Lung (tissue), 12 donors: ENCODE measurements around the gene HAAO. TPM values are rescaled to one million over a fixed set of nuclear protein-coding genes. Genes with fewer than 3 reads are reported as not detected.

Experiments used
- ATAC-seq: fragments of 200-7000 bp; cut with Tn5 transposase; one replicate; pipeline ENCODE4 v1.9.1; 2020; ENCODE audit warnings: moderate number of reproducible peaks; ENCODE audit not compliant: insufficient read depth, low FRiP score
- DNase-seq, 3 donors: peaks; one replicate each; pipeline ENCODE4 v3.0.0-alpha.2; 2013 to 2017
- H3K27ac ChIP-seq, 2 donors: one replicate each; pipeline ENCODE4 v1.5.1; 2013; ENCODE audit warnings: mild to moderate bottlenecking in 2 of 2, moderate library complexity in 2 of 2, control low read depth in 1 of 2, inconsistent platforms in 1 of 2, low read depth in 1 of 2, low read length in 1 of 2
- H3K27me3 ChIP-seq, 3 donors: one replicate each; pipeline ENCODE4 v1.5.1; 2013; ENCODE audit warnings: low read length in 2 of 3; ENCODE audit not compliant: control insufficient read depth in 3 of 3, insufficient read depth in 3 of 3
- H3K36me3 ChIP-seq, 4 donors: one replicate each; pipeline ENCODE4 v1.5.1; 2013; ENCODE audit warnings: low read length in 4 of 4, mild to moderate bottlenecking in 1 of 4, moderate library complexity in 1 of 4; ENCODE audit not compliant: control insufficient read depth in 4 of 4, insufficient read depth in 4 of 4
- H3K4me1 ChIP-seq, 5 donors: one replicate each; pipeline ENCODE4 v1.5.1; 2013; ENCODE audit warnings: low read length in 5 of 5, mild to moderate bottlenecking in 2 of 5, moderate library complexity in 1 of 5; ENCODE audit not compliant: control insufficient read depth in 5 of 5, insufficient read depth in 5 of 5
- H3K4me3 ChIP-seq: one replicate; pipeline ENCODE4 v1.5.1; 2013; ENCODE audit warnings: mild to moderate bottlenecking, control low read depth, moderate library complexity
- H3K9ac ChIP-seq, 2 donors: one replicate each; pipeline ENCODE4 v1.5.1; 2013; ENCODE audit warnings: low read length in 2 of 2, control low read depth in 1 of 2; ENCODE audit not compliant: insufficient read depth in 1 of 2
- H3K9me3 ChIP-seq, 4 donors: one replicate each; pipeline ENCODE4 v1.5.1; 2013; ENCODE audit warnings: low read length in 3 of 4, mild to moderate bottlenecking in 1 of 4, moderate library complexity in 1 of 4; ENCODE audit not compliant: control insufficient read depth in 4 of 4, insufficient read depth in 3 of 4
- WGBS, 2 donors: extraction: QIAGEN DNeasy Blood & Tissue Kit; methylation state at CpG; one replicate each; pipeline ENCODE4 v1.1.7; 2013; 5-methylcytosine and 5-hydroxymethylcytosine counted together
- polyA plus RNA-seq, 2 donors: library from polyadenylated mRNA; stranded (reverse); fragments of 200-250 nt; gene quantifications; one replicate each; pipeline ENCODE4 v1.2.1, GENCODE V29; 2013
- total RNA-seq, 2 donors: library from RNA; depleted of rRNA in 1 of 2; stranded (reverse); fragments of >200 nt in 1 of 2; gene quantifications; one replicate each; pipeline ENCODE4 v1.2.1, GENCODE V29; 2014 to 2021
- TF ChIP-seq, protein P1 (sequence below): IDR thresholded peaks from 2 replicates; pipeline ENCODE4 v1.5.1; 2012; ENCODE audit warnings: mild to moderate bottlenecking; ENCODE audit errors: control extremely low read depth, extremely low read depth
- donor health status: control.
- donor health status: control.
- donor health status: Bipolar disorder and iron deficiency.
- donor health status: healthy.
- donor health status: DM: yes; HTN: yes; CAD: no.

HAAO gene
- total and polyA plus RNA-seq, 4 donors: 3.7 to 13.0 (median 9.4) TPM

DNA sequence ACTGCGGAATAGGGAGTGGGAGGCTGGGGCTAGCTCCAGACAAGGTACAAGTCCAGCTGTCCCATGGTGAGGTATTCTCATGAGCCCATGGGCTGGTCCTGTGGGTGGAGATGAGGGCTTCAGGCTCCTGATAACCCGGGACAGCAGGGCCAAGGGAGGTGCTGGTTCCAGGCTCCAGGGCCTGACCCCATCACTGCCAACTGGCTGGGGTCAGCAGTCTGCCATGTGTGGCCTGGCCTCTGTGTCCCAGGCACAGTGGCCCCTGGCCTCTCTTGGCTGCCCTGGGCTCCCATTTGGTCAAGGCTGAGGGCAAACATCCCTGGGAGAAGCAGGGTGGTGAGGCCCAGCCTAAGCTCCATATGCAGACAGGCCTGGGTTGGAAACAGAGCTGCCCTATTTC lies 27.5 kb downstream of the HAAO start:
- Histone ChIP-seq H3K27ac (no peak overlapping the region), H3K36me3 (peaks cover 0 to 5% (median under 1%) of the 10 kb centered on the region in 4 donors), H3K9ac (no peak overlapping the region), H3K9me3 (no peaks in the 10 kb centered on the region), H3K4me1 (peaks cover 0 to 3% (median 0%) of the 10 kb centered on the region in 5 donors), H3K27me3 (no peaks in the 10 kb centered on the region), H3K4me3 (no peak overlapping the region)
- DNase-seq (no peak), ATAC-seq (no peak)
- TF ChIP-seq, protein P1, sequence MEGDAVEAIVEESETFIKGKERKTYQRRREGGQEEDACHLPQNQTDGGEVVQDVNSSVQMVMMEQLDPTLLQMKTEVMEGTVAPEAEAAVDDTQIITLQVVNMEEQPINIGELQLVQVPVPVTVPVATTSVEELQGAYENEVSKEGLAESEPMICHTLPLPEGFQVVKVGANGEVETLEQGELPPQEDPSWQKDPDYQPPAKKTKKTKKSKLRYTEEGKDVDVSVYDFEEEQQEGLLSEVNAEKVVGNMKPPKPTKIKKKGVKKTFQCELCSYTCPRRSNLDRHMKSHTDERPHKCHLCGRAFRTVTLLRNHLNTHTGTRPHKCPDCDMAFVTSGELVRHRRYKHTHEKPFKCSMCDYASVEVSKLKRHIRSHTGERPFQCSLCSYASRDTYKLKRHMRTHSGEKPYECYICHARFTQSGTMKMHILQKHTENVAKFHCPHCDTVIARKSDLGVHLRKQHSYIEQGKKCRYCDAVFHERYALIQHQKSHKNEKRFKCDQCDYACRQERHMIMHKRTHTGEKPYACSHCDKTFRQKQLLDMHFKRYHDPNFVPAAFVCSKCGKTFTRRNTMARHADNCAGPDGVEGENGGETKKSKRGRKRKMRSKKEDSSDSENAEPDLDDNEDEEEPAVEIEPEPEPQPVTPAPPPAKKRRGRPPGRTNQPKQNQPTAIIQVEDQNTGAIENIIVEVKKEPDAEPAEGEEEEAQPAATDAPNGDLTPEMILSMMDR: no peak
- 93 to 94% methylated on average over 2 of the region's 2 CpGs for WGBS, 2 donors

DNA sequence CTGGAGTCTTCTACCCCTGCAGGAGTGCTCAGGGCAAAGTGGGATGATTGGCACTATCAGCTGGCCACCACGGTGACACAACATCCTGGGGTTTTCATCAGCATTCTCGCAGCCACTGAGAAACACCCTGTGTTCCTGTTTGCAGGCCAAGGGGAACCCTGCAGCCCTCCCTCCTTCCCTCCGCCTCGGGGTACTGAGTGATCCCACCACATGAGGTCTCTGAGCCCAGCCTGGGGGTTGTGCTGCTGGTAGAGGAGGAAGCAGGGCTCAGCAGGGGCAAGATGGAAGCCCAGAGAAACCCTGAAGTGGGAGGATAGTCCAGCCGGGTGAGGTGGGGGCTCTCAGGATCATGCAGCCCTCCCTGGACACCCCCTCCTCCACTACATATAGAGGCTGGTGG lies 28.3 kb downstream of the HAAO start, which contains the start of gene OXER1:
TSS of gene OXER1 (minus strand) at position 40 of the 400 bp plus-strand sequence. CDS start 73 bp downstream, outside the sequence.
- peaks cover 0 to 5% (median 2%) of the 10 kb centered on the region in 4 donors for H3K36me3 ChIP-seq
- H3K9me3 ChIP-seq: no peaks in the 10 kb centered on the region
- ATAC-seq: no peak
- H3K27ac ChIP-seq: no peak within 1 kb of the TSS
- TF ChIP-seq, protein P1: no peak
- H3K4me3 ChIP-seq: no peak within 1 kb of the TSS
- no peak for DNase-seq
- no peak within 1 kb of the TSS for H3K9ac ChIP-seq
- H3K4me1 ChIP-seq: peaks cover 0 to 3% (median 0%) of the 10 kb centered on the region in 5 donors
- 23 to 61% methylated on average over 5 of the region's 5 CpGs for WGBS, 2 donors
- no peaks in the 10 kb centered on the region for H3K27me3 ChIP-seq

DNA sequence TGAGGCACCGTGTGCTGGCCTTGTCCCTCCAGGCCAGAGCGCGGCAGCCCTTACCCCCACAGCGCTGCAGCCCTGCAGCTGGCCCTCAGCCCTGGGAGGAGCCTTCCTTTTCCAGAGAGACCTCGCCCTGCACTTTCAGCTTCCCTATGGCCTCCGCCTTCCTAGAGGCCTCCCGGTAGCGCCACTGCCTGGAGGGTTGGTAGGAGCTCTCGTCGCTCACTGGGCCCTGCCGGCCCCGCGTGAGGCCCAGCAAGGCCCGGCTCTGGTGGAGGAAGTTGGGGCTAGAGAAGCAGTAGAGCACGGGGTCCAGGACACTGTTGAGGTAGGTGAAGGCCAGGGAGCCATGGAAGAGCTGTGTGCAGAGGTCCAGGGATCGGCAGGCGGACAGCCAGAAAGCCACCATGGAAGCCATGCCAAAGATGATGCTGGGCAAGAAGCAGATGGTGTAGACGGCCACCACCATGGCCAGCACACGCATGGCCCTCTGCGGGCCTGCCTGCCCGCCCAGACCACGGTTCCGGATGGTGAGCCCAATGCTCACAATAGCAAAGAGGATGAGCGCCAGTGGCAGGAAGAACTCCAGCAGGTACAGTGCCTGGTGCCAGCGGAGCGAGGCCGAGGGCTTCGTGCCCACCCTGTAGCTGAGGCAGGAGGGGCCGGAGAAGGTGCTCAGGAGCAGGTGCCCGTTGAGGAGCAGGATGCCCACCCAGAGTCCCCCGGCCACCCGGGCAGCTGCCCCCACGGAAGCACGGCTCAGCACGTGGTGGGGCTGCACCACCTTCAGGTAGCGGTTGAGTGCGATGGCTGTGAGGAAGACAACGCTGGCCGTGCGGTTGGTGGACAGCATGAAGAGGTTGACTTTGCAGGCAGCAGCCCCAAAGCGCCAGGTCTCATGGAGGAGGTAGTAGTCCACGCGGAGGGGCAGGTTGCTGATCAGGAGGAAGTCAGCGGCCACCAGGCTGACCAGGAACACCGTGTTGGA lies 29.3 kb downstream of the HAAO start:
- DNase-seq (no peak), ATAC-seq (no peak)
- WGBS, 2 donors: 93 to 95% methylated on average over 45 of the region's 45 CpGs
- H3K9me3 ChIP-seq: no peaks in the 10 kb centered on the region
- H3K36me3 ChIP-seq: peaks cover 0 to 7% (median 2%) of the 10 kb centered on the region in 4 donors
- H3K4me1 ChIP-seq: peaks cover 0 to 3% (median 0%) of the 10 kb centered on the region in 5 donors
- no peak overlapping the region for H3K27ac ChIP-seq
- H3K9ac ChIP-seq: no peak overlapping the region
- TF ChIP-seq, protein P1: no peak
- H3K27me3 ChIP-seq: no peaks in the 10 kb centered on the region
- no peak overlapping the region for H3K4me3 ChIP-seq
